HCT116 (cell line): ENCODE results near the gene HOXA11.

Source experiments
- CEBPB ChIP-seq: IDR thresholded peaks from 2 replicates; pipeline ENCODE4 v1.6.1; 2012; ENCODE audit warnings: low read depth
- CTCF ChIP-seq, 3 experiments: fragments of 200-600 bp in 1 of 3; sonication (generic) in 1 of 3; IDR thresholded peaks in 2 of 3; conservative IDR thresholded peaks in 1 of 3; 2 replicates each; pipeline ENCODE4 v1.5.1; 2012 to 2017; ENCODE audit warnings: low read depth in 2 of 3, low read length in 2 of 3, antibody characterized with exemption in 1 of 3, borderline replicate concordance in 1 of 3, control low read depth in 1 of 3, mild to moderate bottlenecking in 1 of 3, mixed read lengths in 1 of 3, mixed run types in 1 of 3, moderate library complexity in 1 of 3; ENCODE audit not compliant: insufficient read depth in 1 of 3
- EZH2 ChIP-seq: fragments of 200-600 bp; sonication (generic); IDR thresholded peaks from 2 replicates; pipeline ENCODE4 v1.6.1; 2017; ENCODE audit warnings: antibody characterized with exemption, mixed run types
- EZH2phosphoT487 ChIP-seq: fragments of 200-600 bp; IDR thresholded peaks from 2 replicates; pipeline ENCODE4 v1.6.1; 2018; ENCODE audit warnings: antibody characterized with exemption, borderline replicate concordance
- POLR2A ChIP-seq: IDR thresholded peaks from 2 replicates; pipeline ENCODE4 v1.7.0; 2011; ENCODE audit warnings: borderline replicate concordance; ENCODE audit not compliant: insufficient read depth, insufficient read length; ENCODE audit errors: extremely low read depth
- POLR2AphosphoS5 ChIP-seq: IDR thresholded peaks from 2 replicates; pipeline ENCODE4 v1.6.1; 2011; ENCODE audit warnings: mild to moderate bottlenecking, low read depth, low read length, moderate library complexity
- SP1 ChIP-seq: IDR thresholded peaks from 2 replicates; pipeline ENCODE4 v1.6.1; 2012; ENCODE audit warnings: low read depth
- TCF7L2 ChIP-seq: IDR thresholded peaks from 2 replicates; pipeline ENCODE4 v1.7.0; 2011; ENCODE audit warnings: borderline replicate concordance, inconsistent platforms; ENCODE audit not compliant: insufficient read depth, insufficient read length; ENCODE audit errors: extremely low read depth
- ZFX ChIP-seq: fragments of 450-650 bp; IDR thresholded peaks from 2 replicates; pipeline ENCODE4 v1.6.1; 2017
- TF ChIP-seq, protein P1 (sequence below): IDR thresholded peaks from 2 replicates; pipeline ENCODE4 v1.6.1; 2012

GRCh38 chr7:27197137-27198042 lies 12.4 kb upstream of the HOXA11 start:
- TF ChIP-seq CTCF (IDR thresholded peaks at IDR 0.05 in 2 of 3, conservative IDR thresholded peaks at IDR 0.05 in 1 of 3; ENCODE audit: borderline replicate concordance in 1 of 3, insufficient read depth in 1 of 3, low read depth in 2 of 3, low read length in 2 of 3) (no peak), POLR2A (no peak), POLR2AphosphoS5 (no peak), EZH2 (no peak), SP1 (no peak), TCF7L2 (no peak), EZH2phosphoT487 (no peak), CEBPB (no peak), ZFX (no peak)
- TF ChIP-seq, protein P1, sequence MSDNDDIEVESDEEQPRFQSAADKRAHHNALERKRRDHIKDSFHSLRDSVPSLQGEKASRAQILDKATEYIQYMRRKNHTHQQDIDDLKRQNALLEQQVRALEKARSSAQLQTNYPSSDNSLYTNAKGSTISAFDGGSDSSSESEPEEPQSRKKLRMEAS = no peak
